Measurements from ENCODE around the gene RAPGEF3.

RAPGEF3 gene

GRCh38 chr12:47707905-47708543, 50.7 kb downstream of the RAPGEF3 start:
- no peak for TF ChIP-seq POLR2AphosphoS5 (IDR thresholded peaks at IDR 0.05; ENCODE audit: low read depth, low read length)
- FAIRE-seq (peak; percentile 80), DNase-seq (ENCODE audit: insufficient read length) (no peak)

- FAIRE-seq (no peak), DNase-seq (ENCODE audit: insufficient read length) (no peak)
- no peak for TF ChIP-seq POLR2AphosphoS5 (IDR thresholded peaks at IDR 0.05; ENCODE audit: low read depth, low read length)
- no peak for TF ChIP-seq POLR2A (IDR thresholded peaks at IDR 0.05; ENCODE audit: low read depth, low read length)
- no peak for TF ChIP-seq TAF1 (IDR thresholded peaks at IDR 0.05; ENCODE audit: borderline replicate concordance, low read depth, low read length)
Measured at GRCh38 chr12:47707355-47707754, 51.3 kb downstream of the RAPGEF3 start.

GRCh38 chr12:47705566-47706425, 52.9 kb downstream of the RAPGEF3 start, which contains the start of gene RPAP3:
Gene RPAP3, minus strand, starts transcription at chr12:47706030. Its CDS starts 3,190 bp downstream, at chr12:47702840.
- TF ChIP-seq POLR2AphosphoS5 (IDR thresholded peaks at IDR 0.05; ENCODE audit: low read depth, low read length) (peak; percentile 88), POLR2A (IDR thresholded peaks at IDR 0.05; ENCODE audit: low read depth, low read length) (peak; percentile 87), TAF1 (IDR thresholded peaks at IDR 0.05; ENCODE audit: borderline replicate concordance, low read depth, low read length) (peak; percentile 53; the same call in 1 of the 2 replicates)
- DNase-seq (ENCODE audit: insufficient read length) (peak; percentile 73), FAIRE-seq (peak; percentile 99)

- DNase-seq (ENCODE audit: insufficient read length) = no peak
- TF ChIP-seq POLR2A (IDR thresholded peaks at IDR 0.05; ENCODE audit: low read depth, low read length) (no peak), TAF1 (IDR thresholded peaks at IDR 0.05; ENCODE audit: borderline replicate concordance, low read depth, low read length) (no peak), POLR2AphosphoS5 (IDR thresholded peaks at IDR 0.05; ENCODE audit: low read depth, low read length) (no peak)
- peak; percentile 78 for FAIRE-seq
Measured at GRCh38 chr12:47705229-47705565, 53.5 kb downstream of the RAPGEF3 start.

- no peak for FAIRE-seq
- DNase-seq (ENCODE audit: insufficient read length) = no peak
- TF ChIP-seq TAF1 (IDR thresholded peaks at IDR 0.05; ENCODE audit: borderline replicate concordance, low read depth, low read length) (no peak), POLR2AphosphoS5 (IDR thresholded peaks at IDR 0.05; ENCODE audit: low read depth, low read length) (no peak), POLR2A (IDR thresholded peaks at IDR 0.05; ENCODE audit: low read depth, low read length) (no peak)
Measured at GRCh38 chr12:47704719-47705118, 54.0 kb downstream of the RAPGEF3 start.

GRCh38 chr12:47700263-47700662, 58.4 kb downstream of the RAPGEF3 start:
- no peak for FAIRE-seq
- TF ChIP-seq POLR2A (IDR thresholded peaks at IDR 0.05; ENCODE audit: low read depth, low read length) (no peak), TAF1 (IDR thresholded peaks at IDR 0.05; ENCODE audit: borderline replicate concordance, low read depth, low read length) (no peak), POLR2AphosphoS5 (IDR thresholded peaks at IDR 0.05; ENCODE audit: low read depth, low read length) (no peak)
- DNase-seq (ENCODE audit: insufficient read length) = no peak

- no peak for FAIRE-seq
- DNase-seq (ENCODE audit: insufficient read length) = no peak
- TF ChIP-seq POLR2A (IDR thresholded peaks at IDR 0.05; ENCODE audit: low read depth, low read length) (no peak), TAF1 (IDR thresholded peaks at IDR 0.05; ENCODE audit: borderline replicate concordance, low read depth, low read length) (no peak), POLR2AphosphoS5 (IDR thresholded peaks at IDR 0.05; ENCODE audit: low read depth, low read length) (no peak)
Measured at GRCh38 chr12:47698631-47699030, 60.0 kb downstream of the RAPGEF3 start.

- no peak for TF ChIP-seq TAF1 (IDR thresholded peaks at IDR 0.05; ENCODE audit: borderline replicate concordance, low read depth, low read length)
- no peak for TF ChIP-seq POLR2AphosphoS5 (IDR thresholded peaks at IDR 0.05; ENCODE audit: low read depth, low read length)
- TF ChIP-seq POLR2A (IDR thresholded peaks at IDR 0.05; ENCODE audit: low read depth, low read length) = no peak
- FAIRE-seq (no peak), DNase-seq (ENCODE audit: insufficient read length) (no peak)
Measured at GRCh38 chr12:47698055-47698454, 60.6 kb downstream of the RAPGEF3 start.

- no peak for TF ChIP-seq POLR2AphosphoS5 (IDR thresholded peaks at IDR 0.05; ENCODE audit: low read depth, low read length)
- no peak for TF ChIP-seq TAF1 (IDR thresholded peaks at IDR 0.05; ENCODE audit: borderline replicate concordance, low read depth, low read length)
- no peak for TF ChIP-seq POLR2A (IDR thresholded peaks at IDR 0.05; ENCODE audit: low read depth, low read length)
- DNase-seq (ENCODE audit: insufficient read length) = no peak
- no peak for FAIRE-seq
Measured at GRCh38 chr12:47689215-47689614, 69.5 kb downstream of the RAPGEF3 start.

GRCh38 chr12:47687636-47688035, 71.0 kb downstream of the RAPGEF3 start:
- TF ChIP-seq TAF1 (IDR thresholded peaks at IDR 0.05; ENCODE audit: borderline replicate concordance, low read depth, low read length) (no peak), POLR2A (IDR thresholded peaks at IDR 0.05; ENCODE audit: low read depth, low read length) (no peak), POLR2AphosphoS5 (IDR thresholded peaks at IDR 0.05; ENCODE audit: low read depth, low read length) (no peak)
- FAIRE-seq = no peak

GRCh38 chr12:47686645-47687240, 71.9 kb downstream of the RAPGEF3 start:
- FAIRE-seq (no peak), DNase-seq (ENCODE audit: insufficient read length) (no peak)
- no peak for TF ChIP-seq POLR2AphosphoS5 (IDR thresholded peaks at IDR 0.05; ENCODE audit: low read depth, low read length)
- no peak for TF ChIP-seq POLR2A (IDR thresholded peaks at IDR 0.05; ENCODE audit: low read depth, low read length)
- no peak for TF ChIP-seq TAF1 (IDR thresholded peaks at IDR 0.05; ENCODE audit: borderline replicate concordance, low read depth, low read length)

More at GRCh38 chr12:47687636-47688035, 71.0 kb downstream of the RAPGEF3 start:
- no peak for DNase-seq (ENCODE audit: insufficient read length)
